GM18498 (cell line): Measurements from ENCODE around the gene ARSA.
"Not testable (repeated sequence)": the region's sequence is repeated elsewhere in the genome, so short reads cannot be mapped to it uniquely, and the experiment has no call there.

ENCODE experiments used
- ATAC-seq: cut with Tn5 transposase; IDR thresholded peaks from one replicate; pipeline ENCODE4 v1.9.1; 2021; ENCODE audit warnings: mild to moderate bottlenecking, moderate library complexity; ENCODE audit not compliant: unreplicated experiment

Gene ARSA

DNA sequence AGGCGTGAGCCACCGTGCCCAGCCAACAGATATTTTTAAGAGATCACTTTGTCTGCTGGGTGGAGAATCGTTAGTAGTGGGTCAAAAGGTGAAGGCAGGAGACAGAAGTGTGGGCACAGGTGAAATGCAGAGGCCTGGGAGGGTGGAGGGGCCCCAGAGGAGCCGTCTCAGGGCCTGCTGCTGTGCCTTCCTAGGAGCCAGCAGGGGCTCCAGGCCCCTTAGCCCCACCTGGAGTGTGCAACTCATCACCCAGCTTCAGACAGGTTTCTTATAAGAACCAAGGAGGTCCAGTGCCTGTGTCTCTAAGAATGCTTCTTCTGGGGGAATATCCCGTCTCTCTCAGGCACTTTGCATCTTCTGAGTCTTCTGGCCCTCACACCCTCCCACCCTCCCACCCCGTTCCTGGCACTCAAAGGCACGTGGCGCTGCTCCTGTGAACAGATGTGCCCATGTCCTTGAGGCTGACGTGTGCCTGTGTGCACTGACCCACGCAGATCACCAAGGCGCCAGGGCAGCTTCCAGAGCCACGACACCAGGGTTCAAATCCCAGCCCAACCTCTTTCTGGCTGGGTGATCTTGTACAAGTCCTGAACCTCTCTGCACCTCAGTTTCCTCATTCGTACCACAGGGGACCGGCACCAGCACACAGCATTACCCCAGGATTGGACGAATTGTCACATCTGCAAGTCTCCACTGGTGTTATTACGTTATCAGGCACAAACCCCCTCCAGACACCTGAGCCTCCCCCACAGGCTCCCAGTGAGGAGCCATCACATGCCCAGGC lies 3.4 kb downstream of the ARSA start:
- ATAC-seq: no peak

DNA sequence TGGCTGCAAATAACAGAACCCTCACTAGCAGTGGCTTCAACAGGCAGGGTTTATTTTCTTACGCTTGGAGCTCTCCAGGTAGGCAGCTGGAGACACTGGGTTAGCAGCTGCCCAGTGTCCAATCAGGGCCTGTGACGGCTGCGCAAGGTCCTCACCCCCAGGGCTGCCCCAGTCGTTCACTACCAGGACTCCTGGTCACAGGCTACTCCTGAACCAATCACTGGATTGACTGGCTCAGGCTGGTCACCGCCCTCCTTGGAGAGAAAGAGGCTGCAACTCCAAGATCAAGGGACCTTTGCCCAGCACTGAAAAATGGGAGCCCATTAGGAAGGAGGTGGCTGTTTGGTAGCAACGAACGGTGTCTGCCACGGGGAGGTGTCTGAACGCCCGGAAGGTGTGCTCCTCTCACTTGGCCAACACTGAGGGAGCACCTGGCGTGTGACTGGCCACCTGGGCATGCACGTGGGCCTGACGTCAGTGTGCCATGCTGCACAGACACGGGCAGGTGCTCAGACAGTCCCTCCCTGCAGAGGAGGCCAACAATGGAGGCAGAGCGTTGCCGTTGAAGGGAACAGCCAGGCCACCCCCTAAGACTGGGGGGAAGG lies 5.1 kb downstream of the ARSA start:
- ATAC-seq: no peak

DNA sequence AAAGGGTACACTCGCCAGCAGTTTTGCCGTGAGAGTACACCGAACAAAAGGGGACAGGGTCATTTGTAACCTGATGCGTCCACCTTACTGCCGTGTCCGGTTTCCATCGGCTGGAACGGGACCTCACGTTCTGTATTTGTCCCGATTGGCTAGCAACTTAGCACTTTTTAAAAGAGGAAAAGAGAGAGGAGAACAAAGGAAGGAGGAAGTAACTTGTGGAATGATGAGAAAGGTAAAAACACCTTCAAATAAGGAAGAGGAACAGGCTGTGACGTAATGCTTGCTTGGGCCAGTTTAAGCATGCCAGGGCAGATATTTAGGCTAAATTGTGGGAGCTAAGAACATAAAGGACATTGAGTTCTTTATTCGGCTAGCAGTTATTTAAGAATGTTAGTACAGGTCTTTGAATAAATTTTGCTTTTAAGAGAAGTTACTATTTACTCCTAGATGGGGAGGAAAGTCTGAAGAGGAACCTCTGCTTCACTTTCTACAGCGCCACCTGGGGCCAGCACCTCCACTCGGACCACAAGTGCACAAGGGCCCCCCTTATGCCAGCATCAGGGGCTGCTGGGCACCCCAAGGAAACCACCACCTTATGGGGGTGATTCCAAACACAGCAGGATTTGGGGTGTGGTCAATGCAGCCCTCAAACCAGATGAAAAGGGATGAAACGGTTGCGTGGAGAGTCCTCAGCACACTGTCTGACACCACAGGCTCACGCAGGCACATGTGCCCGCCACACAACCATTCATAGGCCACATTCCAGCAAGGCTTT lies 5.8 kb downstream of the ARSA start:
- no peak for ATAC-seq

- peak; percentile 36 for ATAC-seq
These were observed 6.5 kb downstream of the ARSA start for GRCh38 chr22:50621356-50621880.

DNA sequence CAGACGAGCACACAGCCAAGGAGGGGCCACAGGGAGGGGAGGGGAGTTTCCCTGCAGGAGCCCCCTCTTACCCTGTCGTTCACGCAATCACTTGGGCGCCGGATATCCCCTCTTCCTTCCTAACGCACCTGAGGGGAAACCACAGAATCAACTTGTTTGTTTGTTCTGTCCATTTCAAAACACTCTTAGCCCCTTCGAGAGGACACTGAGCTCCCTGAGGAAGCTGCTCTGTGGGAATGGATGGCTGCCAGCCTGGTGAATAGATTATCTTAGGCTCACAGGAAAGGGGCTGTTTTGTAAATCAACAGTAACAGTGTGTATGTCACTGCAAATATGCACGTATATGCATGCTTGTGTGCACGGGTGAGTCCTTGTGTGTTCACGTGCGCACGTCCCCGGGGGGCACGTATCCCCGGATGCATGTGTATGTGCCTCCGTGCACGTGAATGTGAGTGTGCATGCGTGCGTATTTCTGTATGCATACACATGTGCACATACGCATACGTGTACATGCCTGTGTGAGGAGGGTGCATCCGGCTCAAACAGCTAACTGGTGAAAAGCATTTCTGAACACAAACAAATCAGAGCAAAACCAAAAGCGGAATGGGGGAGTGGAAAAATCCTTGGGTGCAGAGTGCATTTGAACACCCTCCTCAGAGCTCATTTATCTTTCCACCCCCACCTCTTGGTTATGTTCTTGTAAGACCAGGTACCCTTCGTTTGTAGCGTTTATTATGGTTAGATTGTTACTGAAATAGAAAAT lies 7.2 kb downstream of the ARSA start:
- ATAC-seq: peak; percentile 58

DNA sequence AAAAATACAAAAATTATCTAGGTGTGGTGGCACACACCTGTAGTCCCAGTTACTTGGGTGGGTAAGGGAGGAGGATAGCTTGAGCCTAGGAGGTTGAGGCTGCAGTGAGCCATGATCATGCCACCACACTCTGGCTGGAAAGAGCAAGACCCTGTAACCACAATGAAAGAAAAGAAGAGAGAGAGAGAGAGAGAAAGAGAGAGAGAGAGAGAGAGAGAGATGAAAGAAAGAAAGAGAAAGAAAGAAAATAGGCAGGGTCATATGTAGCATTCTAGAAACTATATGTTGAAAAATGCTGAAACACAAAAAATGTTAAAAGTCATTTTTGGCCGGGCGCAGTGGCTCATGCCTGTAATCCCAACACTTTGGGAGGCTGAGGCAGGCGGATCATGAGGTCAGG lies 13.7 kb downstream of the ARSA start:
- ATAC-seq: not testable (repeated sequence)

DNA sequence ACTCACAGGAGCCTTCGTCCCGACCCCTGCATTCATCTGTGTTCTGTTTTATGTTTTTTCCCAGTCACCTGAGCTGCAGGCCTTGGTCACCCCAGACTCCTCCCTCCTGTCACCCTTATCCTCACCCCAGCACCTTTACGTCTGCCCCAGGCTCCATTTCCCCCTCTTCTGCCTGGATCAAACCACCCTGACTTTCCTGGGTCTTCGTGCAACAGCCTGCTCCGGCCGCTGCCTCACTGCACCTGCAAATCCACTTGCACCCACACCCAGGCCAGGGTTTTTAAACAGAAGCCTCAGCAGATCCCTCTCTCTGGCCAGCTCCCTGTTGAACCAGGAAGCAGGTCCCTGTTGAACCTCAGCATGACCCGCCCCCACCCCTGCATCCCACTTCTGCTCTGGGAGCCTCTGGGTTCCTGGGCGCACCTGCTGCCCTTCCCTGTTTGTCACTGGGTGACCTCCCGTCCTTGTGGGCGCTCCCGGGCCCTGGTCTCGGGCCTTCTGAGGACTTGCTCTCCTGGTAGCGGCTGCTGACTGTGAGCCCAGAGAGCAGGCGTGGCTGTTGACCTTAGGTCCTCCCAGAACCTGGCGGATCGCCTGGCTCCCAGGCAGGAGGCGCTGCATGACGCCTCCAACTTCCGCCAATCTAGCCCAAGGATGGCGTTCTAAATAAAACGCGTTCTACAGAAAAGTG lies 14.5 kb downstream of the ARSA start:
- ATAC-seq: no peak

GRCh38 chr22:50612528-50613221 lies 15.3 kb downstream of the ARSA start:
- no peak for ATAC-seq

DNA sequence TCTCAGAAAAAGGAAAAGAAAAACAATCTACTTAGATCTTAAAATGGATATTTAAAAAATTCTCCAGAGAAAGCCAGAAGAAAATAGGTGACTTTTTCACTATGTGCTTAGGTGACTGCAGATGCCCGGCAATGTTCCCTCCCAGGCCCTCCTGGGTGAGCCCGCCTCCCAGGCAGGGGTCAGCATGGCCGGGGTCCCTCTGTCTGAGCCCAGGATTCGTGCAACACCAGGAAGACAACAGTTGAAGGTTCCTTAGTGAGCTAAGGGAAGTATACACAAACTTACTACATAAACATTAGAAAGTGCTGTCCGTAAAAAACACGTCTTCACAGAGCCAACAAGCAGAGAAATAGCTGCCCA lies 15.8 kb downstream of the ARSA start:
- no peak for ATAC-seq

DNA sequence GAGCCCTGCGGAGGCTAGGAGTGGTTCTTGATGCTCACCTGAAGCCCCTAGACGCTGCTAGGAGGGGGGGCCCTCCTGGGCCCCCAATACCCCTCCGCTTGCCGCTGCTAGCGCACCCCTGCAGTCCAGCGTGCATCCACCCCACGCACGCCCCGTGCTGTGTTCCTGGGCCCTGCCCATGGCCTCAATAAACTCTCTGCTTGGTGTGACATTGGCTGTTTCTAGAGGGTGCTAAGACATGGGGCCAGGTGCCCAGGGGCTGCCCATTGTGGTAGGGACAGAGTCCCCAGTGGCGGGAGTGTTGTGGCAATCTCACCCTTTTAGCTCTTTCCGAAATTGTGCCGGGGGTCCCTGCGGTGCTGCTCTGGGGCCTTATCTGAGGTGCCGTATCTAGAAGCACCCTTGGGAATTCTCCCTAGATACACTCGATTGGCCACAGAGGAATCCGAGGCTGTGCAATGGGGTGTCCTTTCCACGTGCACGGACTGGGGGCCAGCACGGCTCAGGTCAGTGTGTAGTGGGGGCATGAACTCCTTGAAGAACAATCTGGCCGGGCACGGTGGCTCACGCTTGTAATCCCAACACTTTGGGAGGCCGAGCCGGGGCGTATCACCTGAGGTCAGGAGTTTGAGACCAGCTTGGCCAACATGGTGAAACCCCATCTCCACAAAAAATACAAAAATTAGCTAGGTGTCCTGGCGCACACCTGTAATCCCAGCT lies 16.5 kb downstream of the ARSA start:
- ATAC-seq: no peak

- ATAC-seq: no peak
These were observed 17.4 kb downstream of the ARSA start for GRCh38 chr22:50610581-50610980.

GRCh38 chr22:50610041-50610451 lies 17.9 kb downstream of the ARSA start:
- ATAC-seq: no peak

- ATAC-seq: no peak
These were observed 18.4 kb downstream of the ARSA start for GRCh38 chr22:50609599-50609998.

GRCh38 chr22:50608996-50609395 lies 19.0 kb downstream of the ARSA start:
- ATAC-seq: no peak

GRCh38 chr22:50608058-50608840 lies 19.7 kb downstream of the ARSA start:
- ATAC-seq: not testable (repeated sequence)

GRCh38 chr22:50607659-50608020 lies 20.3 kb downstream of the ARSA start:
- ATAC-seq: no peak

DNA sequence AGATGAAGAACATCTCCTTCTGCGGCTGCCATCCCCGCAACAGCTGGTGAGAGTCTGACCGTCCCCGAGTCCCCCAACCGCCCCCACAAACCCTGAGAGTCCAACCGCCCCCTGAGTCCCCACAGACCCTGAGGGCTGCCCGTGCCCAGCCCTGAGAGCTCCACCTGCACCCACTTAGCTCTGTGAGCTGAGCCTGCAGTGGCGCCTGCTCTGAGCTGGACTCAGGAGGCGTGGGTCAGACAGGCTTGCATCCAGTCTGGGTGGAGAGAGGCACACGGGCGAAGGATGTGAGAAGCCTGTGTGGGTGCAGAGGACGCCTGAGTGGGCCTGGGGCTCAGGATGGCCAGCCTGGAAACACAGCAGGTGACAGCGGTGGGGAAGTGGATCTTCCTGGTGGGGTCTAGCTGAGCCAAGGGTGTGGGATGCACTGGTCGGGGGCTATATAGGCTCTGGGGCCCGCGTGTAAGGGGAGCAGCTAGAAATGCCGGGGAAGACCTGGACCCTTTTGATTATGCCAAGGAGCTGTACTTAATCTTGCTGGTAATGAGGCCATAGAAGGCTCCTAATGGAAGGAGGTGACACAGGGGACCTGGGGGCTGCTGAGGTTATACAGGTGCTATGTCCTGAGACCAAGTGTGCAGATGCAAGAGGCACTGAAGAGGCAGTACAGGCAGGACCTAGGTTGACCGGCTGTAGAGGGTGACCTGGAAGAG lies 20.9 kb downstream of the ARSA start:
- ATAC-seq: no peak
